ENCODE results near the gene HDAC9. TPM values are rescaled to one million over a fixed set of nuclear protein-coding genes. Genes with fewer than 3 reads are reported as not detected.

The HDAC9 gene
- total RNA-seq, 1 experiment from 2014 or later, result 4.3 TPM

DNA sequence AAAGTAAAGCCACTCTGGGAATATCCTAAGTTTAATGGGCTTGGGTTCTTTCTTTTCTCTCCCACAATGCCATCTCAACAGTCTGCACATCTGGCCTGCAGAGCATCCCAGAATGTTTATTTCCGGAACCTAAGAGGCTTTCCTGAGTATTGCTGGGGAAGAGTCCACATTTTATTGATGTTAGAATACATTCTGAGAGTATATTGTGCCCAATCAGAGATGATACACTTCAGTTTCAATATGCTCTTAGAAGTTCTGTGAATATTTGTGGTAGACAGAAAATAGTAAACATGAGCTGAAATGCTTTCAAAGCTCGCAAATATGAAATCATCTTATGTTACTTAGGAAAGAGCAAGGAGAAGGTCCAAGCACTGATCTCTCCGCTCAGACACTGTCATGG lies 421.3 kb downstream of the HDAC9 start:
- Histone ChIP-seq H3K4me1 (ENCODE audit: control insufficient read depth in 1 of 2, insufficient read depth in 2 of 2, low read length in 2 of 2) (no peaks in the 10 kb centered on the region), H3K27me3 (ENCODE audit: insufficient read depth, low read length) (no peaks in the 10 kb centered on the region), H3K4me3 (replicated peaks in 1 of 2; ENCODE audit: low read depth in 1 of 2, low read length in 2 of 2) (no peak overlapping the region), H3K79me2 (ENCODE audit: insufficient read depth, low read length) (no peaks in the 10 kb centered on the region), H3K9me3 (ENCODE audit: control insufficient read depth in 1 of 2, insufficient read depth in 1 of 2, low read depth in 1 of 2, low read length in 2 of 2) (no peaks in the 10 kb centered on the region), H3K36me3 (ENCODE audit: control insufficient read depth in 1 of 2, insufficient read depth in 2 of 2, low read length in 2 of 2) (no peaks in the 10 kb centered on the region), H3K4me2 (ENCODE audit: low read length) (no peak overlapping the region), H2AFZ (ENCODE audit: low read depth, low read length, poor library complexity, severe bottlenecking) (no peak overlapping the region), H4K20me1 (ENCODE audit: insufficient read depth) (no peaks in the 10 kb centered on the region), H3K27ac (ENCODE audit: low read depth, low read length) (no peak overlapping the region), H3K9me2 (ENCODE audit: insufficient read depth) (no peaks in the 10 kb centered on the region), H3K9ac (ENCODE audit: low read length) (no peak overlapping the region)
- no peak for TF ChIP-seq ZFX (IDR thresholded peaks at IDR 0.05)
- no peak for TF ChIP-seq FOSL1 (IDR thresholded peaks at IDR 0.05; ENCODE audit: low read depth)
- no peak for TF ChIP-seq POLR2A (IDR thresholded peaks at IDR 0.05; ENCODE audit: borderline replicate concordance, extremely low read depth, insufficient read depth, insufficient read length)
- TF ChIP-seq CEBPB (IDR thresholded peaks at IDR 0.05; ENCODE audit: low read depth), result no peak
- no peak for TF ChIP-seq RAD21 (IDR thresholded peaks at IDR 0.05; ENCODE audit: low read depth)
- no peak for TF ChIP-seq YY1 (IDR thresholded peaks at IDR 0.05; ENCODE audit: extremely low read depth, insufficient replicate concordance, low read depth, low read length)
- TF ChIP-seq, protein P1, sequence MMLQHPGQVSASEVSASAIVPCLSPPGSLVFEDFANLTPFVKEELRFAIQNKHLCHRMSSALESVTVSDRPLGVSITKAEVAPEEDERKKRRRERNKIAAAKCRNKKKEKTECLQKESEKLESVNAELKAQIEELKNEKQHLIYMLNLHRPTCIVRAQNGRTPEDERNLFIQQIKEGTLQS (IDR thresholded peaks at IDR 0.05), result no peak
- TF ChIP-seq POLR2AphosphoS5 (IDR thresholded peaks at IDR 0.05; ENCODE audit: low read depth, low read length), result no peak
- TF ChIP-seq, protein P2, sequence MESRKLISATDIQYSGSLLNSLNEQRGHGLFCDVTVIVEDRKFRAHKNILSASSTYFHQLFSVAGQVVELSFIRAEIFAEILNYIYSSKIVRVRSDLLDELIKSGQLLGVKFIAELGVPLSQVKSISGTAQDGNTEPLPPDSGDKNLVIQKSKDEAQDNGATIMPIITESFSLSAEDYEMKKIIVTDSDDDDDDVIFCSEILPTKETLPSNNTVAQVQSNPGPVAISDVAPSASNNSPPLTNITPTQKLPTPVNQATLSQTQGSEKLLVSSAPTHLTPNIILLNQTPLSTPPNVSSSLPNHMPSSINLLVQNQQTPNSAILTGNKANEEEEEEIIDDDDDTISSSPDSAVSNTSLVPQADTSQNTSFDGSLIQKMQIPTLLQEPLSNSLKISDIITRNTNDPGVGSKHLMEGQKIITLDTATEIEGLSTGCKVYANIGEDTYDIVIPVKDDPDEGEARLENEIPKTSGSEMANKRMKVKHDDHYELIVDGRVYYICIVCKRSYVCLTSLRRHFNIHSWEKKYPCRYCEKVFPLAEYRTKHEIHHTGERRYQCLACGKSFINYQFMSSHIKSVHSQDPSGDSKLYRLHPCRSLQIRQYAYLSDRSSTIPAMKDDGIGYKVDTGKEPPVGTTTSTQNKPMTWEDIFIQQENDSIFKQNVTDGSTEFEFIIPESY (IDR thresholded peaks at IDR 0.05; ENCODE audit: extremely low read depth, insufficient replicate concordance, low read length), result no peak
- TF ChIP-seq, protein P3, sequence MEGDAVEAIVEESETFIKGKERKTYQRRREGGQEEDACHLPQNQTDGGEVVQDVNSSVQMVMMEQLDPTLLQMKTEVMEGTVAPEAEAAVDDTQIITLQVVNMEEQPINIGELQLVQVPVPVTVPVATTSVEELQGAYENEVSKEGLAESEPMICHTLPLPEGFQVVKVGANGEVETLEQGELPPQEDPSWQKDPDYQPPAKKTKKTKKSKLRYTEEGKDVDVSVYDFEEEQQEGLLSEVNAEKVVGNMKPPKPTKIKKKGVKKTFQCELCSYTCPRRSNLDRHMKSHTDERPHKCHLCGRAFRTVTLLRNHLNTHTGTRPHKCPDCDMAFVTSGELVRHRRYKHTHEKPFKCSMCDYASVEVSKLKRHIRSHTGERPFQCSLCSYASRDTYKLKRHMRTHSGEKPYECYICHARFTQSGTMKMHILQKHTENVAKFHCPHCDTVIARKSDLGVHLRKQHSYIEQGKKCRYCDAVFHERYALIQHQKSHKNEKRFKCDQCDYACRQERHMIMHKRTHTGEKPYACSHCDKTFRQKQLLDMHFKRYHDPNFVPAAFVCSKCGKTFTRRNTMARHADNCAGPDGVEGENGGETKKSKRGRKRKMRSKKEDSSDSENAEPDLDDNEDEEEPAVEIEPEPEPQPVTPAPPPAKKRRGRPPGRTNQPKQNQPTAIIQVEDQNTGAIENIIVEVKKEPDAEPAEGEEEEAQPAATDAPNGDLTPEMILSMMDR (IDR thresholded peaks at IDR 0.05 in 2 of 3, conservative IDR thresholded peaks at IDR 0.05 in 1 of 3; ENCODE audit: borderline replicate concordance in 1 of 3, insufficient read depth in 1 of 3, low read depth in 2 of 3, low read length in 2 of 3), result no peak
- TF ChIP-seq EZH2 (IDR thresholded peaks at IDR 0.05), result no peak
- TF ChIP-seq JUND (IDR thresholded peaks at IDR 0.05), result no peak
- TF ChIP-seq CBX3 (IDR thresholded peaks at IDR 0.05; ENCODE audit: low read depth), result no peak
- TF ChIP-seq, protein P4, sequence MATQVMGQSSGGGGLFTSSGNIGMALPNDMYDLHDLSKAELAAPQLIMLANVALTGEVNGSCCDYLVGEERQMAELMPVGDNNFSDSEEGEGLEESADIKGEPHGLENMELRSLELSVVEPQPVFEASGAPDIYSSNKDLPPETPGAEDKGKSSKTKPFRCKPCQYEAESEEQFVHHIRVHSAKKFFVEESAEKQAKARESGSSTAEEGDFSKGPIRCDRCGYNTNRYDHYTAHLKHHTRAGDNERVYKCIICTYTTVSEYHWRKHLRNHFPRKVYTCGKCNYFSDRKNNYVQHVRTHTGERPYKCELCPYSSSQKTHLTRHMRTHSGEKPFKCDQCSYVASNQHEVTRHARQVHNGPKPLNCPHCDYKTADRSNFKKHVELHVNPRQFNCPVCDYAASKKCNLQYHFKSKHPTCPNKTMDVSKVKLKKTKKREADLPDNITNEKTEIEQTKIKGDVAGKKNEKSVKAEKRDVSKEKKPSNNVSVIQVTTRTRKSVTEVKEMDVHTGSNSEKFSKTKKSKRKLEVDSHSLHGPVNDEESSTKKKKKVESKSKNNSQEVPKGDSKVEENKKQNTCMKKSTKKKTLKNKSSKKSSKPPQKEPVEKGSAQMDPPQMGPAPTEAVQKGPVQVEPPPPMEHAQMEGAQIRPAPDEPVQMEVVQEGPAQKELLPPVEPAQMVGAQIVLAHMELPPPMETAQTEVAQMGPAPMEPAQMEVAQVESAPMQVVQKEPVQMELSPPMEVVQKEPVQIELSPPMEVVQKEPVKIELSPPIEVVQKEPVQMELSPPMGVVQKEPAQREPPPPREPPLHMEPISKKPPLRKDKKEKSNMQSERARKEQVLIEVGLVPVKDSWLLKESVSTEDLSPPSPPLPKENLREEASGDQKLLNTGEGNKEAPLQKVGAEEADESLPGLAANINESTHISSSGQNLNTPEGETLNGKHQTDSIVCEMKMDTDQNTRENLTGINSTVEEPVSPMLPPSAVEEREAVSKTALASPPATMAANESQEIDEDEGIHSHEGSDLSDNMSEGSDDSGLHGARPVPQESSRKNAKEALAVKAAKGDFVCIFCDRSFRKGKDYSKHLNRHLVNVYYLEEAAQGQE (IDR thresholded peaks at IDR 0.05; ENCODE audit: low read depth), result no peak
- no peak for TF ChIP-seq SP1 (IDR thresholded peaks at IDR 0.05; ENCODE audit: low read depth)
- no peak for TF ChIP-seq SIN3A (IDR thresholded peaks at IDR 0.05; ENCODE audit: low read depth)
- TF ChIP-seq TCF7L2 (IDR thresholded peaks at IDR 0.05; ENCODE audit: borderline replicate concordance, extremely low read depth, insufficient read depth, insufficient read length), result no peak
- ATAC-seq (no peak), DNase-seq (ENCODE audit: low read depth, low spot score) (no peak)
- ChIA-PET CTCF (no interaction called here), POLR2A (no interaction called here), RAD21 (ENCODE audit: low non-redundant PET in 1 of 2, low total read pairs in 2 of 2, uncharacterized antibody in 2 of 2, unreplicated experiment in 2 of 2) (no interaction called here)
- intact Hi-C loops (cut with micrococcal nuclease), result no loop called here
- no TSS peak for BruUV-seq (replicated peaks)
